OCI-LY7 (cell line): ENCODE measurements around the gene NDUFA8. TPM values are rescaled to one million over a fixed set of nuclear protein-coding genes. Genes with fewer than 3 reads are reported as not detected.

Source experiments
- BruUV-seq: library from RNA; stranded (reverse); fragments of 400-500 nt; replicated peaks from 2 replicates; lab custom pipeline; 2021; lab: Mats Ljungman, UMichigan
- CTCF ChIA-PET: fragments of 300-600 bp; sonication (Branson Sonifier 250); formaldehyde crosslinking; loops from one replicate; lab custom pipeline; 2022; ENCODE audit warnings: antibody characterized with exemption; ENCODE audit not compliant: unreplicated experiment; lab: Charles Lee
- POLR2A ChIA-PET: fragments of 300-600 bp; sonication (Branson Sonifier 250); formaldehyde crosslinking; loops from one replicate; lab custom pipeline; 2022; ENCODE audit warnings: antibody characterized with exemption; lab: Charles Lee
- DNase-seq: peaks from one replicate; pipeline ENCODE4 v3.0.0-alpha.2; 2015; ENCODE audit warnings: low spot score
- H2AFZ ChIP-seq: fragments of 200-600 bp; sonication (generic), shearing (Covaris generic); 2 replicates; pipeline ENCODE4 v1.6.1; 2014; ENCODE audit warnings: mild to moderate bottlenecking, antibody characterized with exemption, low read length, moderate library complexity
- H3K27ac ChIP-seq: fragments of 200-600 bp; sonication (generic); 2 replicates; pipeline ENCODE4 v1.5.1; 2014; ENCODE audit warnings: mixed run types, low read depth, mild to moderate bottlenecking, moderate library complexity, low read length, inconsistent platforms; ENCODE audit not compliant: poor library complexity, severe bottlenecking
- H3K36me3 ChIP-seq: fragments of 200-600 bp; sonication (generic); 2 replicates; pipeline ENCODE4 v1.6.1; 2014; ENCODE audit warnings: mild to moderate bottlenecking, antibody characterized with exemption, low read length, moderate library complexity, mixed read lengths; ENCODE audit not compliant: insufficient read depth
- H3K4me1 ChIP-seq: fragments of 200-600 bp; sonication (generic); 2 replicates; pipeline ENCODE4 v1.5.1; 2014; ENCODE audit warnings: mild to moderate bottlenecking, low read length; ENCODE audit not compliant: insufficient read depth, poor library complexity, severe bottlenecking
- H3K4me2 ChIP-seq: fragments of 200-600 bp; sonication (generic); 2 replicates; pipeline ENCODE4 v1.6.1; 2014; ENCODE audit warnings: mild to moderate bottlenecking, low read length
- H3K4me3 ChIP-seq: fragments of 200-600 bp; sonication (generic); 2 replicates; pipeline ENCODE4 v1.5.1; 2014; ENCODE audit warnings: mild to moderate bottlenecking, low read depth, low read length; ENCODE audit not compliant: poor library complexity, severe bottlenecking
- H3K79me2 ChIP-seq: fragments of 200-600 bp; sonication (generic); 2 replicates; pipeline ENCODE4 v1.6.1; 2016; ENCODE audit warnings: low read depth, mild to moderate bottlenecking, low read length, moderate library complexity, mixed read lengths; ENCODE audit not compliant: insufficient read depth
- H3K9me2 ChIP-seq: fragments of 200-600 bp; sonication (generic); 2 replicates; pipeline ENCODE4 v1.6.1; 2016; ENCODE audit warnings: mild to moderate bottlenecking, low read length, mixed read lengths; ENCODE audit not compliant: insufficient read depth
- H3K9me3 ChIP-seq: fragments of 200-600 bp; sonication (generic); 2 replicates; pipeline ENCODE4 v1.6.1; 2014; ENCODE audit warnings: mild to moderate bottlenecking, mixed run types, low read length, mixed read lengths
- H4K20me1 ChIP-seq: fragments of 200-600 bp; sonication (generic); 2 replicates; pipeline ENCODE4 v1.6.1; 2014; ENCODE audit warnings: mild to moderate bottlenecking, antibody characterized with exemption, low read length, moderate library complexity, mixed read lengths; ENCODE audit not compliant: insufficient read depth
- CTCF ChIP-seq: fragments of 200-600 bp; sonication (generic); conservative IDR thresholded peaks from 2 replicates; pipeline ENCODE4 v1.5.1; 2014; ENCODE audit warnings: mild to moderate bottlenecking, antibody characterized with exemption, low read length, moderate library complexity, mixed read lengths
- EZH2phosphoT487 ChIP-seq: fragments of 200-600 bp; sonication (generic); IDR thresholded peaks from 2 replicates; pipeline ENCODE4 v1.6.1; 2018; ENCODE audit warnings: low read depth, borderline replicate concordance, mild to moderate bottlenecking, mixed run types, antibody characterized with exemption, low read length, moderate library complexity, mixed read lengths
- intact Hi-C: fragments of 100-400 bp; cut with micrococcal nuclease; formaldehyde crosslinking; loops from one replicate; pipeline ENCODE4 v1.10.0; 2022; ENCODE audit not compliant: unreplicated experiment
- total RNA-seq, 2 experiments: library from RNA; depleted of rRNA in 1 of 2; stranded (reverse); fragments of >200 nt in 1 of 2; shearing (Covaris generic) in 1 of 2; gene quantifications; 2 replicates each; pipeline ENCODE4 v1.2.3, GENCODE V29; 2014 to 2022

Gene NDUFA8
- total RNA-seq, 2 experiments from 2014 or later, result 24.2 to 51.0 TPM

- Histone ChIP-seq H3K79me2 (no peaks in the 10 kb centered on the region), H3K36me3 (no peaks in the 10 kb centered on the region), H3K9me2 (no peaks in the 10 kb centered on the region), H3K27ac (no peak overlapping the region), H3K4me1 (no peaks in the 10 kb centered on the region), H3K9me3 (no peaks in the 10 kb centered on the region), H2AFZ (no peak overlapping the region), H3K4me2 (no peak overlapping the region), H4K20me1 (no peaks in the 10 kb centered on the region), H3K4me3 (no peak overlapping the region)
- DNase-seq, result no peak
- intact Hi-C loops, result no loop called here
- CTCF ChIA-PET, result no interaction called here
- TF ChIP-seq EZH2phosphoT487, result no peak
- TF ChIP-seq CTCF, result no peak
- BruUV-seq, result no TSS peak
- POLR2A ChIA-PET, result no interaction called here
Measured at GRCh38 chr9:122134822-122135528, 24.6 kb downstream of the NDUFA8 start.

- H3K4me2 ChIP-seq, result no peak overlapping the region
- TF ChIP-seq EZH2phosphoT487 (no peak), CTCF (no peak)
- no peak overlapping the region for H3K4me3 ChIP-seq
- no peaks in the 10 kb centered on the region for H3K36me3 ChIP-seq
- DNase-seq, result no peak
- no peaks in the 10 kb centered on the region for H3K9me2 ChIP-seq
- no peaks in the 10 kb centered on the region for H3K4me1 ChIP-seq
- ChIA-PET CTCF (no interaction called here), POLR2A (no interaction called here)
- H4K20me1 ChIP-seq, result no peaks in the 10 kb centered on the region
- intact Hi-C loops, result no loop called here
- H3K27ac ChIP-seq, result no peak overlapping the region
- H2AFZ ChIP-seq, result no peak overlapping the region
- BruUV-seq, result no TSS peak
- H3K9me3 ChIP-seq, result no peaks in the 10 kb centered on the region
- H3K79me2 ChIP-seq, result no peaks in the 10 kb centered on the region
Measured at GRCh38 chr9:122133984-122134535, 25.5 kb downstream of the NDUFA8 start.
